T-helper 2 cell (primary cell): Measurements from ENCODE around the gene BLCAP.

ENCODE experiments used
- DNase-seq, 5 experiments: peaks; one replicate each; pipeline versions ENCODE4 v3.0.0 to v3.0.0-alpha.2; 2012 to 2022

The BLCAP gene

GRCh38 chr20:37529214-37529967 is 1.7 kb upstream of the BLCAP start:
- no peak for DNase-seq

GRCh38 chr20:37528446-37529213 is 954 bp upstream of the BLCAP start:
- DNase-seq, result no peak

- peak in 1 of 5 experiments; percentile 8 for DNase-seq
Measured at GRCh38 chr20:37526839-37527637, 638 bp downstream of the BLCAP start.

GRCh38 chr20:37526238-37526838 is 1.3 kb downstream of the BLCAP start:
- peak in 1 of 5 experiments; percentile 11 for DNase-seq

GRCh38 chr20:37525810-37526209 is 1.9 kb downstream of the BLCAP start:
- no peak for DNase-seq

GRCh38 chr20:37524859-37525708 is 2.6 kb downstream of the BLCAP start:
- DNase-seq, result peak in 2 of 5 experiments; percentile 24 to 29

GRCh38 chr20:37523911-37524700 is 3.6 kb downstream of the BLCAP start:
- DNase-seq, result no peak

GRCh38 chr20:37523012-37523391 is 4.7 kb downstream of the BLCAP start:
- DNase-seq, result no peak

- DNase-seq, result no peak
Measured at GRCh38 chr20:37522260-37523011, 5.2 kb downstream of the BLCAP start.

GRCh38 chr20:37521061-37521771 is 6.5 kb downstream of the BLCAP start, which contains the start of gene NNAT:
TSS of gene NNAT (plus strand) at chr20:37521250. CDS start at chr20:37521332, 82 bp downstream.
- no peak for DNase-seq

GRCh38 chr20:37520419-37520955 is 7.2 kb downstream of the BLCAP start:
- DNase-seq, result no peak

GRCh38 chr20:37519508-37520418 is 7.9 kb downstream of the BLCAP start:
- no peak for DNase-seq

- DNase-seq, result no peak
Measured at GRCh38 chr20:37518606-37519507, 8.8 kb downstream of the BLCAP start.

- DNase-seq, result no peak
Measured at GRCh38 chr20:37518059-37518458, 9.6 kb downstream of the BLCAP start.

- no peak for DNase-seq
Measured at GRCh38 chr20:37516811-37517750, 10.6 kb downstream of the BLCAP start.

GRCh38 chr20:37515876-37516275 is 11.8 kb downstream of the BLCAP start:
- no peak for DNase-seq
